ENCODE results near the gene ZNF618.

GRCh38 chr9:114008667-114009410 lies 132.7 kb downstream of the ZNF618 start:
- TF ChIP-seq POLR2AphosphoS5 (IDR thresholded peaks at IDR 0.05) (no peak), CTCF (IDR thresholded peaks at IDR 0.05) (no peak)
